GM23248 (cell line): ENCODE measurements around the gene TECPR2.

ENCODE experiments used
- EZH2 ChIP-seq: fragments of 200-600 bp; sonication (generic); IDR thresholded peaks from 2 replicates; pipeline ENCODE4 v1.6.1; 2018; ENCODE audit warnings: antibody characterized with exemption, mild to moderate bottlenecking; ENCODE audit not compliant: insufficient read depth, poor library complexity, severe bottlenecking
- EZH2phosphoT487 ChIP-seq: fragments of 200-600 bp; sonication (generic); IDR thresholded peaks from 2 replicates; pipeline ENCODE4 v1.6.1; 2018; ENCODE audit warnings: antibody characterized with exemption, moderate library complexity, mild to moderate bottlenecking, low read depth; ENCODE audit not compliant: insufficient read depth

- TF ChIP-seq EZH2 (no peak), EZH2phosphoT487 (no peak)
Observed at GRCh38 chr14:102352213-102352612, 10.5 kb upstream of the TECPR2 start.
